K562 (cell line): Measurements from ENCODE around the gene HNRNPF. TPM values are rescaled to one million over a fixed set of nuclear protein-coding genes. Genes with fewer than 3 reads are reported as not detected.

ENCODE experiments used
- CTCF ChIP-seq, 3 experiments: IDR thresholded peaks in 2 of 3; conservative IDR thresholded peaks in 1 of 3; 2 replicates each; pipeline ENCODE4 v1.5.1; 2011 to 2012; ENCODE audit warnings: low read length in 3 of 3, mild to moderate bottlenecking in 3 of 3, control low read depth in 2 of 3, improper control_type of control experiment in 1 of 3, inconsistent platforms in 1 of 3, low read depth in 1 of 3, mixed read lengths in 1 of 3, moderate library complexity in 1 of 3; ENCODE audit not compliant: insufficient read depth in 2 of 3
- CTCFL ChIP-seq: IDR thresholded peaks from 2 replicates; pipeline ENCODE4 v1.6.1; 2011; ENCODE audit warnings: borderline replicate concordance, low read depth, mild to moderate bottlenecking, moderate library complexity, low read length; ENCODE audit not compliant: insufficient read depth, poor library complexity, severe bottlenecking
- E2F4 ChIP-seq: sonication (generic); formaldehyde crosslinking; IDR thresholded peaks from 2 replicates; pipeline ENCODE4 v1.8.0; 2022; ENCODE audit warnings: mild to moderate bottlenecking, low read depth, missing genetic modification reagents
- RBM34 ChIP-seq: fragments of 200-400 bp; formaldehyde crosslinking; IDR thresholded peaks from 2 replicates; pipeline ENCODE4 v1.6.1; 2018; ENCODE audit warnings: low read length, borderline replicate concordance; ENCODE audit not compliant: insufficient read depth
- STAT5A ChIP-seq: IDR thresholded peaks from 2 replicates; pipeline ENCODE4 v1.6.1; 2012; ENCODE audit warnings: low read length, inconsistent platforms, borderline replicate concordance
- ZNF121 ChIP-seq: sonication (generic); formaldehyde crosslinking; conservative IDR thresholded peaks from 2 replicates; pipeline ENCODE4 v1.8.0; 2022; ENCODE audit warnings: missing genetic modification reagents
- ZNF175 ChIP-seq: fragments of 200-800 bp; sonication (Bioruptor generic); IDR thresholded peaks from 2 replicates; pipeline ENCODE4 v1.6.1; 2016; ENCODE audit warnings: low read depth, mild to moderate bottlenecking, missing genetic modification characterization, missing compliant biosample characterization
- ZNF212 ChIP-seq: fragments of 450-650 bp; formaldehyde crosslinking; IDR thresholded peaks from 2 replicates; pipeline ENCODE4 v1.4.0; 2020; ENCODE audit warnings: mild to moderate bottlenecking
- ZNF766 ChIP-seq: fragments of 200-800 bp; sonication (Bioruptor generic); conservative IDR thresholded peaks from 2 replicates; pipeline ENCODE4 v1.6.1; 2016; ENCODE audit warnings: missing genetic modification characterization, missing compliant biosample characterization
- polyA plus RNA-seq, 8 experiments: library from polyadenylated mRNA; depleted of rRNA in 4 of 8; stranded (reverse) in 5 of 8; unstranded in 3 of 8; fragments of >200 nt; fragmentation: Nextera tagmentation in 2 of 8; fragmentation: Illumina TruSeq in 1 of 8; extraction: Ambion mirVana in 2 of 8; extraction: Trizol in 1 of 8; gene quantifications; 2 replicates each; pipeline versions ENCODE4 v1.2.1 to v1.2.3, GENCODE V29; 2011 to 2014; ENCODE audit warnings: inconsistent platforms in 1 of 8, missing spikeins in 1 of 8
- total RNA-seq, 7 experiments: library from RNA; depleted of rRNA in 6 of 7; stranded (reverse); fragments of >200 nt in 6 of 7; fragmentation: Illumina TruSeq in 2 of 7; extraction: Trizol in 2 of 7; gene quantifications; 2 replicates each; pipeline versions ENCODE4 v1.2.1 to v1.2.3, GENCODE V29; 2011 to 2021; ENCODE audit warnings: low replicate concordance in 1 of 7
- TF ChIP-seq, protein P1 (sequence below): fragments of 450-650 bp; formaldehyde crosslinking; IDR thresholded peaks from 2 replicates; pipeline ENCODE4 v1.4.0; 2022; ENCODE audit warnings: missing genetic modification characterization
- TF ChIP-seq, protein P2 (sequence below): sonication (generic); formaldehyde crosslinking; IDR thresholded peaks from 2 replicates; pipeline ENCODE4 v1.8.0; 2023; ENCODE audit warnings: mild to moderate bottlenecking, missing genetic modification reagents
- TF ChIP-seq, protein P3 (sequence below): fragments of 450-650 bp; formaldehyde crosslinking; IDR thresholded peaks from 2 replicates; pipeline ENCODE4 v1.4.0; 2020; ENCODE audit warnings: mild to moderate bottlenecking

Gene HNRNPF
- total and polyA plus RNA-seq, 9 of the 15 experiments (the other 6 are each of a cell fraction or from before 2014, with no cell fraction given), result 192 to 489 (median 416) TPM

DNA sequence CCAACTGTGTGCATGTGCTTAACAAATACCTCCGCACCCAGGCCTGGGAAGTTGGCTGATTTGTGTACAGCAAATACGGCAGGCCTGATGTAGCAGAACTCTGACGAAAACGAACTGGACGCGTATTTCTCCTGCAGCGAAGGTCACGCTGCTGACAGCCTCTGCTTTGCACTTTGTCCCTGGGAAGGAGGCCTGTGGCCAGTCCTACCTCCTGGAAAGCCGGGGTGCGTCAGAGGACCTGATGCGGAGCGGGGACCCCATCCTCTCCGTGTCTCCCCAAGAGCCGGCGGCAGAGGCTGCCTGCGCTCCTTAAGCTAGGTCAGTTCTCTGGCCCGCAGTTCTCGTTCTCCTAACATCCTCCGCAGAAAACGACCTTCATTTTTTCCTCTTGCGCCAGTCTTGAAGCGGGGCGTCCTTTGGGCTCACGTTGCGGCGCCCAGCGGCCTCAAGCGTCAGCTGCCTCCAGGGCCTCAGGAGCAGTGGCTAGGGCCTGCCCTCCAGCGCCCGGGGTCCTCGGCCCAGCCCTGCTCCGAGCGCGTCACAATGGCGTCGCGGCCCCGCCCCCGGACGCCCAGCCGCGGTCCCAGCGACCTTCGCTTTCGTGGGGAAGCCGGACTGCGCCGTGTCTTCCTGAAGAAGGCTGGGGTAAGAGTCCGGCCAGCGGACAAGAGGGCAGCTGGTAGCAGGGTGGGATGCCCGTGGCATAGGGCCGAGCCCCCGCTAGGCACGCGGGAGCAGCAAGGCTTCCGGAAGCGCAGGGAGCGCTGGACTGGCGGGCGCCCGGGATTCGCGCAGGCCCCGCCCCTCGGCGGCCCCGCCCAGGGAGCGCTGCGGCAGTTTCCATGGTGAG is 27.5 kb upstream of the HNRNPF start, which contains the start of gene ZNF487 (continued):
- no peak for TF ChIP-seq E2F4
- peak; percentile 51 to 93 (median 76); a peak in 5 of 6 replicates for TF ChIP-seq CTCF (IDR thresholded peaks at IDR 0.05 in 2 of 3, conservative IDR thresholded peaks at IDR 0.05 in 1 of 3; ENCODE audit: insufficient read depth in 2 of 3, low read depth in 1 of 3, low read length in 3 of 3)
- TF ChIP-seq CTCFL, result no peak
- TF ChIP-seq RBM34, result peak; percentile 68; the same call in 1 of the 2 replicates
- TF ChIP-seq, protein P1, sequence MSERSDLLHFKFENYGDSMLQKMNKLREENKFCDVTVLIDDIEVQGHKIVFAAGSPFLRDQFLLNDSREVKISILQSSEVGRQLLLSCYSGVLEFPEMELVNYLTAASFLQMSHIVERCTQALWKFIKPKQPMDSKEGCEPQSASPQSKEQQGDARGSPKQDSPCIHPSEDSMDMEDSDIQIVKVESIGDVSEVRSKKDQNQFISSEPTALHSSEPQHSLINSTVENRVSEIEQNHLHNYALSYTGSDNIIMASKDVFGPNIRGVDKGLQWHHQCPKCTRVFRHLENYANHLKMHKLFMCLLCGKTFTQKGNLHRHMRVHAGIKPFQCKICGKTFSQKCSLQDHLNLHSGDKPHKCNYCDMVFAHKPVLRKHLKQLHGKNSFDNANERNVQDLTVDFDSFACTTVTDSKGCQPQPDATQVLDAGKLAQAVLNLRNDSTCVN, result 0 out of 2 replicates have a peak, but pooled peaks have one; percentile 3
- TF ChIP-seq, protein P2, sequence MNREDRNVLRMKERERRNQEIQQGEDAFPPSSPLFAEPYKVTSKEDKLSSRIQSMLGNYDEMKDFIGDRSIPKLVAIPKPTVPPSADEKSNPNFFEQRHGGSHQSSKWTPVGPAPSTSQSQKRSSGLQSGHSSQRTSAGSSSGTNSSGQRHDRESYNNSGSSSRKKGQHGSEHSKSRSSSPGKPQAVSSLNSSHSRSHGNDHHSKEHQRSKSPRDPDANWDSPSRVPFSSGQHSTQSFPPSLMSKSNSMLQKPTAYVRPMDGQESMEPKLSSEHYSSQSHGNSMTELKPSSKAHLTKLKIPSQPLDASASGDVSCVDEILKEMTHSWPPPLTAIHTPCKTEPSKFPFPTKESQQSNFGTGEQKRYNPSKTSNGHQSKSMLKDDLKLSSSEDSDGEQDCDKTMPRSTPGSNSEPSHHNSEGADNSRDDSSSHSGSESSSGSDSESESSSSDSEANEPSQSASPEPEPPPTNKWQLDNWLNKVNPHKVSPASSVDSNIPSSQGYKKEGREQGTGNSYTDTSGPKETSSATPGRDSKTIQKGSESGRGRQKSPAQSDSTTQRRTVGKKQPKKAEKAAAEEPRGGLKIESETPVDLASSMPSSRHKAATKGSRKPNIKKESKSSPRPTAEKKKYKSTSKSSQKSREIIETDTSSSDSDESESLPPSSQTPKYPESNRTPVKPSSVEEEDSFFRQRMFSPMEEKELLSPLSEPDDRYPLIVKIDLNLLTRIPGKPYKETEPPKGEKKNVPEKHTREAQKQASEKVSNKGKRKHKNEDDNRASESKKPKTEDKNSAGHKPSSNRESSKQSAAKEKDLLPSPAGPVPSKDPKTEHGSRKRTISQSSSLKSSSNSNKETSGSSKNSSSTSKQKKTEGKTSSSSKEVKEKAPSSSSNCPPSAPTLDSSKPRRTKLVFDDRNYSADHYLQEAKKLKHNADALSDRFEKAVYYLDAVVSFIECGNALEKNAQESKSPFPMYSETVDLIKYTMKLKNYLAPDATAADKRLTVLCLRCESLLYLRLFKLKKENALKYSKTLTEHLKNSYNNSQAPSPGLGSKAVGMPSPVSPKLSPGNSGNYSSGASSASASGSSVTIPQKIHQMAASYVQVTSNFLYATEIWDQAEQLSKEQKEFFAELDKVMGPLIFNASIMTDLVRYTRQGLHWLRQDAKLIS (CRISPR knock-in tag), result peak; percentile 92
- TF ChIP-seq ZNF175, result peak; percentile 11; the same call in 1 of the 2 replicates
- no peak for TF ChIP-seq STAT5A
- no peak for TF ChIP-seq ZNF212
- TF ChIP-seq ZNF766 (CRISPR knock-in tag), result peak; percentile 66; the same call in 1 of the 2 replicates
- TF ChIP-seq, protein P3, sequence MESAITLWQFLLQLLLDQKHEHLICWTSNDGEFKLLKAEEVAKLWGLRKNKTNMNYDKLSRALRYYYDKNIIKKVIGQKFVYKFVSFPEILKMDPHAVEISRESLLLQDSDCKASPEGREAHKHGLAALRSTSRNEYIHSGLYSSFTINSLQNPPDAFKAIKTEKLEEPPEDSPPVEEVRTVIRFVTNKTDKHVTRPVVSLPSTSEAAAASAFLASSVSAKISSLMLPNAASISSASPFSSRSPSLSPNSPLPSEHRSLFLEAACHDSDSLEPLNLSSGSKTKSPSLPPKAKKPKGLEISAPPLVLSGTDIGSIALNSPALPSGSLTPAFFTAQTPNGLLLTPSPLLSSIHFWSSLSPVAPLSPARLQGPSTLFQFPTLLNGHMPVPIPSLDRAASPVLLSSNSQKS (CRISPR knock-in tag), result no peak
- no peak for TF ChIP-seq ZNF121 (CRISPR knock-in tag)
